Measurements from ENCODE around the gene NR1I2.

NR1I2 gene

DNA sequence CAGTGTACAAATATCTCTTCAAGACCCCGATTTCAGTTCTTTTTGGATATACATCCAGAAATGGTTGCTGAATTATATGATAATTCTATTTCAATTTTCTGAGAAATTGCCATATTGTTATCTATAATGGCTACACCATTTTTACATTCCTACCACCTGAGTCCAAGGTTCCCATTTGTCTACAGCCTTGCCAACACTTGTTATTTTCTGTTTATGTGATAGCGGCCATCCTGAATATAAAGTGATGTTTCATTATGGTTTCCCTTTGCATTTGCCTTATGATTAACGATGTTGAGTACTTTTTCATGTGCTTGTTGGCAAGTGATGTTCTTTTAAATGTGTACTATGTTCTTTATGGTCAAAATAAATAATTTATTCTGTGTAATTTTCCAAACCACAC, 8.5 kb downstream of the NR1I2 start:
- Histone ChIP-seq H3K27ac (replicated peaks) (no peak overlapping the region), H3K4me3 (replicated peaks; ENCODE audit: insufficient read depth, low read length) (no peak overlapping the region), H3K27me3 (ENCODE audit: insufficient read depth, poor library complexity, severe bottlenecking) (no peaks in the 10 kb centered on the region)
- TF ChIP-seq, protein P1, sequence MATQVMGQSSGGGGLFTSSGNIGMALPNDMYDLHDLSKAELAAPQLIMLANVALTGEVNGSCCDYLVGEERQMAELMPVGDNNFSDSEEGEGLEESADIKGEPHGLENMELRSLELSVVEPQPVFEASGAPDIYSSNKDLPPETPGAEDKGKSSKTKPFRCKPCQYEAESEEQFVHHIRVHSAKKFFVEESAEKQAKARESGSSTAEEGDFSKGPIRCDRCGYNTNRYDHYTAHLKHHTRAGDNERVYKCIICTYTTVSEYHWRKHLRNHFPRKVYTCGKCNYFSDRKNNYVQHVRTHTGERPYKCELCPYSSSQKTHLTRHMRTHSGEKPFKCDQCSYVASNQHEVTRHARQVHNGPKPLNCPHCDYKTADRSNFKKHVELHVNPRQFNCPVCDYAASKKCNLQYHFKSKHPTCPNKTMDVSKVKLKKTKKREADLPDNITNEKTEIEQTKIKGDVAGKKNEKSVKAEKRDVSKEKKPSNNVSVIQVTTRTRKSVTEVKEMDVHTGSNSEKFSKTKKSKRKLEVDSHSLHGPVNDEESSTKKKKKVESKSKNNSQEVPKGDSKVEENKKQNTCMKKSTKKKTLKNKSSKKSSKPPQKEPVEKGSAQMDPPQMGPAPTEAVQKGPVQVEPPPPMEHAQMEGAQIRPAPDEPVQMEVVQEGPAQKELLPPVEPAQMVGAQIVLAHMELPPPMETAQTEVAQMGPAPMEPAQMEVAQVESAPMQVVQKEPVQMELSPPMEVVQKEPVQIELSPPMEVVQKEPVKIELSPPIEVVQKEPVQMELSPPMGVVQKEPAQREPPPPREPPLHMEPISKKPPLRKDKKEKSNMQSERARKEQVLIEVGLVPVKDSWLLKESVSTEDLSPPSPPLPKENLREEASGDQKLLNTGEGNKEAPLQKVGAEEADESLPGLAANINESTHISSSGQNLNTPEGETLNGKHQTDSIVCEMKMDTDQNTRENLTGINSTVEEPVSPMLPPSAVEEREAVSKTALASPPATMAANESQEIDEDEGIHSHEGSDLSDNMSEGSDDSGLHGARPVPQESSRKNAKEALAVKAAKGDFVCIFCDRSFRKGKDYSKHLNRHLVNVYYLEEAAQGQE (IDR thresholded peaks at IDR 0.05; ENCODE audit: insufficient replicate concordance, low read depth), result no peak
- TF ChIP-seq, protein P2, sequence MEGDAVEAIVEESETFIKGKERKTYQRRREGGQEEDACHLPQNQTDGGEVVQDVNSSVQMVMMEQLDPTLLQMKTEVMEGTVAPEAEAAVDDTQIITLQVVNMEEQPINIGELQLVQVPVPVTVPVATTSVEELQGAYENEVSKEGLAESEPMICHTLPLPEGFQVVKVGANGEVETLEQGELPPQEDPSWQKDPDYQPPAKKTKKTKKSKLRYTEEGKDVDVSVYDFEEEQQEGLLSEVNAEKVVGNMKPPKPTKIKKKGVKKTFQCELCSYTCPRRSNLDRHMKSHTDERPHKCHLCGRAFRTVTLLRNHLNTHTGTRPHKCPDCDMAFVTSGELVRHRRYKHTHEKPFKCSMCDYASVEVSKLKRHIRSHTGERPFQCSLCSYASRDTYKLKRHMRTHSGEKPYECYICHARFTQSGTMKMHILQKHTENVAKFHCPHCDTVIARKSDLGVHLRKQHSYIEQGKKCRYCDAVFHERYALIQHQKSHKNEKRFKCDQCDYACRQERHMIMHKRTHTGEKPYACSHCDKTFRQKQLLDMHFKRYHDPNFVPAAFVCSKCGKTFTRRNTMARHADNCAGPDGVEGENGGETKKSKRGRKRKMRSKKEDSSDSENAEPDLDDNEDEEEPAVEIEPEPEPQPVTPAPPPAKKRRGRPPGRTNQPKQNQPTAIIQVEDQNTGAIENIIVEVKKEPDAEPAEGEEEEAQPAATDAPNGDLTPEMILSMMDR (IDR thresholded peaks at IDR 0.05; ENCODE audit: insufficient read depth, low read length), result no peak
- TF ChIP-seq GABPA (IDR thresholded peaks at IDR 0.05; ENCODE audit: low read depth) (no peak), SPI1 (IDR thresholded peaks at IDR 0.05; ENCODE audit: borderline replicate concordance, low read depth) (no peak), POLR2AphosphoS5 (IDR thresholded peaks at IDR 0.05; ENCODE audit: low read depth) (no peak)
- DNase-seq (ENCODE audit: low read depth in 1 of 2, low spot score in 1 of 2), result no peak

DNA sequence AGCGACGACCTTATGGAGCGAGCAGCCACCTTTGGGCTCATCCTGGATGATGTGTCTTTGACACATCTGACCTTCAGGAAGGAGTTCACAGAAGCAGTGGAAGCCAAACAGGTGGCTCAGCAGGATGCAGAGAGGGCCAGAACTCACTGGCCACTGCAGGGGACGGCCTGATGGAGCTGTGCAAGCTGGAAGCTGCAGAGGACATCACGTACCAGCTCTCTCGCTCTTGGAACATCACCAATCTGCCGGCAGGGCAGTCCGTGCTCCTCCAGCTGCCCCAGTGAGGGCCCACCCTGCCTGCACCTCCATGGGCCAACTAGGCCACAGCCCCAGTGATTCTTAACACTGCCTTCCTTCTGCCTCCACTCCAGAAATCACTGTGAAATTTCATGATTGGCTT, 10.4 kb downstream of the NR1I2 start:
- TF ChIP-seq GABPA (IDR thresholded peaks at IDR 0.05; ENCODE audit: low read depth) (no peak), POLR2AphosphoS5 (IDR thresholded peaks at IDR 0.05; ENCODE audit: low read depth) (no peak), SPI1 (IDR thresholded peaks at IDR 0.05; ENCODE audit: borderline replicate concordance, low read depth) (no peak)
- TF ChIP-seq, protein P1 (IDR thresholded peaks at IDR 0.05; ENCODE audit: insufficient replicate concordance, low read depth), result no peak
- TF ChIP-seq, protein P2 (IDR thresholded peaks at IDR 0.05; ENCODE audit: insufficient read depth, low read length), result no peak
- Histone ChIP-seq H3K4me3 (replicated peaks; ENCODE audit: insufficient read depth, low read length) (no peak overlapping the region), H3K27me3 (ENCODE audit: insufficient read depth, poor library complexity, severe bottlenecking) (no peaks in the 10 kb centered on the region), H3K27ac (replicated peaks) (no peak overlapping the region)
- DNase-seq (ENCODE audit: low read depth in 1 of 2, low spot score in 1 of 2), result no peak

DNA sequence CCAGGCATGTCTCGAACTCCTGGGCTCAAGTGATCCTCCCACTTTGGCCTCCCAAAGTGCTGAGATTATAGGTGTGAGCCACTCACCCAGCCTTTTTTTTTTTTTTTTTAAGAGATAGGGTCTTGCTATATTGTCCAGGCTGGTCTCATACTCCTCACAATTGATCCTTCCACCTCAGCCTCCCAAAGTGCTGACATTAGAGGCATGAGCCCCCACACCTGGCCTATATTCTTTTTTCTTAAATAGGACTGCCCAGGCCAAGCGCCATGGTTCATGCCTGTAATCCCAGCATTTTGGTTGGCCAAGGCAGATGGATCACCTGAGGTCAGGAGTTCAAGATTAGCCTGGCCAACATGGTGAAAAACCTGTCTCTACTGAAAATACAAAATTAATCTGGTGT, 12.5 kb downstream of the NR1I2 start:
- no peak for DNase-seq (ENCODE audit: low read depth in 1 of 2, low spot score in 1 of 2)
- TF ChIP-seq POLR2AphosphoS5 (IDR thresholded peaks at IDR 0.05; ENCODE audit: low read depth) (no peak), SPI1 (IDR thresholded peaks at IDR 0.05; ENCODE audit: borderline replicate concordance, low read depth) (no peak), GABPA (IDR thresholded peaks at IDR 0.05; ENCODE audit: low read depth) (no peak)
- TF ChIP-seq, protein P2 (IDR thresholded peaks at IDR 0.05; ENCODE audit: insufficient read depth, low read length), result no peak
- TF ChIP-seq, protein P1 (IDR thresholded peaks at IDR 0.05; ENCODE audit: insufficient replicate concordance, low read depth), result no peak
- H3K4me3 ChIP-seq (replicated peaks; ENCODE audit: insufficient read depth, low read length), result no peak overlapping the region
- no peak overlapping the region for H3K27ac ChIP-seq (replicated peaks)
- H3K27me3 ChIP-seq (ENCODE audit: insufficient read depth, poor library complexity, severe bottlenecking), result no peaks in the 10 kb centered on the region
